Measurements from ENCODE around the gene RFFL. TPM values are rescaled to one million over a fixed set of nuclear protein-coding genes. Genes with fewer than 3 reads are reported as not detected.

RFFL gene
- total and polyA plus RNA-seq, 3 donors from 2014 or later: 42.0 to 68.6 (median 46.3) TPM

DNA sequence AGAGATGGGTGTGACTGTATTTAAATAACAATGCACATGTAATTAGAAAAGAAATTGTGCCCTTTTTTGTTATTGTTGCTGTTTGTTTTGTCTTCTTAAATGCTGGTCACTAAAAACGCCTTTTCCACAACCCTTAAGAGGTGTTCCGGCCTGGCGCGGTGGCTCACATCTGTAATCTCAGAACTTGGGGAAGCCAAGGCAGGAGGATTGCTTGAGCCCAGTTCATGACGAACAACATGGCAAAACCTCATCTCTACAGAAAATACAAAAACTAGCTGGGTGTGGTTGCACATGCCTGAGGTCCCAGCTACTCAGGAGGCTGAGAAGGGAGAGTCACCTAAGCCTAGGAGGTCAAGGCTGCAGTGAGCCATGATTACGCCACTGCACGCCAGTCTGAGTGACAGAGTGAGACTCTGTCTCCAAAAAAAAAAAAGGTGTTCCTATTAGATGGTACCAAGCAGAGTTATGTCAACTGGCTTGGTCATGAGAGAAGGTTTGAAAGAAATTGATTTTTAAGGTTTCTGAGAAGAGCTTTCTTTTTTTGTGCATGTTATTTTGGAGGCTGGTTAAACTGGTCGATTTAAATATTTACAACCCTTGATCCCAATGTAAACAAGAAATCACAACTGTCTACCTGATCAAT is 23.5 kb upstream of the RFFL start:
- TF ChIP-seq CTCF (IDR thresholded peaks at IDR 0.05): no peak
- TF ChIP-seq POLR2A (IDR thresholded peaks at IDR 0.05): no peak
- intact Hi-C loops (cut with DNase I; ENCODE audit: low total_unique reads): no loop called here

DNA sequence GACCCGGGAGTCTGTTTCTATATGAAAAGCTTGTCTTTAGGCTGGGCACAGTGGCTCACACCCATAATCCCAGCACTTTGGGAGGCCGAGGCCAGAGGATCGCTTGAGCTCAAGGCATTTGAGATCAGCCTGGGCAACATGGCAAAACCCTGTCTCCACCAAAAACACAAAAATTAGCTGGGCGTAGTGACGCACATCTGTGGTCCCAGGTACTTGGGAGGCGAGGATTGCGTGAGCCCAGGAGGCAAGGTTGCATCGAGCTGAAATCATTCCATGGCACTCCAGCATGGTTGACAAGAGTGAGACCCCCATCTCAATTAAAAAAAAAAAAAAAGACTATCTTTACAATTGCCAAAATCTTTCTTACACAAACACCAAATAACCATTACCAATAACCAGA is 22.7 kb upstream of the RFFL start:
- H3K27ac ChIP-seq: no peak overlapping the region
- no peaks in the 10 kb centered on the region for H3K9me3 ChIP-seq
- H3K27me3 ChIP-seq: no peaks in the 10 kb centered on the region
- no peaks in the 10 kb centered on the region for H3K36me3 ChIP-seq (ENCODE audit: low read depth, missing control alignments)
- peaks cover 15% of the 10 kb centered on the region for H3K4me1 ChIP-seq
- TF ChIP-seq CTCF (IDR thresholded peaks at IDR 0.05) (no peak), POLR2A (IDR thresholded peaks at IDR 0.05) (no peak)
- intact Hi-C loops (cut with DNase I; ENCODE audit: low total_unique reads): no loop called here
- H3K4me3 ChIP-seq: no peak overlapping the region
- WGBS, 2 donors: 96 to 99% methylated on average over 8 of the region's 8 CpGs
- DNase-seq: no peak

More for the DNA sequence above, 23.5 kb upstream of the RFFL start:
- Histone ChIP-seq H3K4me1 (peaks cover 13% of the 10 kb centered on the region), H3K27ac (peak overlapping the region in 1 of 2 donors; percentile 94), H3K4me3 (peak overlapping the region in 1 of 2 donors; percentile 97), H3K9me3 (no peaks in the 10 kb centered on the region), H3K27me3 (no peaks in the 10 kb centered on the region), H3K36me3 (ENCODE audit: low read depth, missing control alignments) (no peaks in the 10 kb centered on the region)
- DNase-seq: no peak
- 83 to 86% methylated on average over 8 of the region's 8 CpGs for WGBS, 2 donors

GRCh38 chr17:35084987-35085386 is 21.5 kb upstream of the RFFL start:
- Histone ChIP-seq H3K36me3 (ENCODE audit: low read depth, missing control alignments) (no peaks in the 10 kb centered on the region), H3K4me1 (peaks cover 24% of the 10 kb centered on the region), H3K4me3 (no peak overlapping the region), H3K27ac (no peak overlapping the region), H3K9me3 (no peaks in the 10 kb centered on the region), H3K27me3 (no peaks in the 10 kb centered on the region)
- TF ChIP-seq CTCF (IDR thresholded peaks at IDR 0.05) (no peak), POLR2A (IDR thresholded peaks at IDR 0.05) (no peak)
- no peak for DNase-seq
- 78 to 83% methylated on average over 2 of the region's 2 CpGs for WGBS, 2 donors
- intact Hi-C loops (cut with DNase I; ENCODE audit: low total_unique reads): no loop called here

- Histone ChIP-seq H3K36me3 (ENCODE audit: low read depth, missing control alignments) (no peaks in the 10 kb centered on the region), H3K4me3 (no peak overlapping the region), H3K9me3 (no peaks in the 10 kb centered on the region), H3K27ac (no peak overlapping the region), H3K4me1 (peaks cover 18% of the 10 kb centered on the region), H3K27me3 (no peaks in the 10 kb centered on the region)
- intact Hi-C loops (cut with DNase I; ENCODE audit: low total_unique reads): no loop called here
- DNase-seq: no peak
- TF ChIP-seq POLR2A (IDR thresholded peaks at IDR 0.05) (no peak), CTCF (IDR thresholded peaks at IDR 0.05) (no peak)
- 65 to 85% methylated on average over 2 of the region's 2 CpGs for WGBS, 2 donors
Observed at GRCh38 chr17:35083071-35083470, 19.6 kb upstream of the RFFL start.

- WGBS, 2 donors: 65 to 69% methylated on average over 3 of the region's 3 CpGs
- DNase-seq: peak; percentile 36
- no peaks in the 10 kb centered on the region for H3K36me3 ChIP-seq (ENCODE audit: low read depth, missing control alignments)
- peak overlapping the region in 1 of 2 donors; percentile 52 for H3K27ac ChIP-seq
- H3K4me3 ChIP-seq: no peak overlapping the region
- H3K4me1 ChIP-seq: peaks cover 13% of the 10 kb centered on the region
- no peak for TF ChIP-seq POLR2A (IDR thresholded peaks at IDR 0.05)
- TF ChIP-seq CTCF (IDR thresholded peaks at IDR 0.05): no peak
- intact Hi-C loops (cut with DNase I; ENCODE audit: low total_unique reads): no loop called here
- H3K9me3 ChIP-seq: no peaks in the 10 kb centered on the region
- H3K27me3 ChIP-seq: no peaks in the 10 kb centered on the region
Observed at GRCh38 chr17:35082073-35082657, 18.7 kb upstream of the RFFL start.
